Measurements from ENCODE around the gene NOL9. TPM values are rescaled to one million over a fixed set of nuclear protein-coding genes. Genes with fewer than 3 reads are reported as not detected.
A peak's percentile ranks its signal among the peaks of the same experiment; 100 is the strongest.

Gene NOL9
- total and polyA plus RNA-seq, 4 experiments from 2014 or later, result 12.7 to 60.9 (median 46.3) TPM

- Mint-ChIP-seq H3K27ac (peak overlapping the region in 1 of 7 donors; percentile 72), H3K36me3 (no peaks in the 10 kb centered on the region), H3K27me3 (peaks cover 0 to 5% of the 10 kb centered on the region in 2 donors), H3K9me3 (no peaks in the 10 kb centered on the region), H3K4me1 (no peaks in the 10 kb centered on the region), H3K4me3 (no peak overlapping the region)
- CTCF ChIA-PET (ENCODE audit: partially characterized antibody), result no interaction called here
- Histone ChIP-seq H3K4me3 (ENCODE audit: low read length in 2 of 2) (no peak overlapping the region), H3K4me1 (ENCODE audit: insufficient read depth, low read length) (no peaks in the 10 kb centered on the region), H3K9me3 (ENCODE audit: control insufficient read depth in 1 of 2, low read length in 2 of 2) (no peaks in the 10 kb centered on the region), H3K36me3 (ENCODE audit: insufficient read depth, low read length) (no peaks in the 10 kb centered on the region), H3K27ac (ENCODE audit: low read depth, low read length) (no peak overlapping the region), H3K27me3 (ENCODE audit: insufficient read depth, low read length) (no peaks in the 10 kb centered on the region)
- intact Hi-C loops (cut with micrococcal nuclease), result no loop called here
- DNase-seq, result no peak
- POLR2A ChIA-PET (ENCODE audit: partially characterized antibody), result no interaction called here
These were observed 45.5 kb downstream of the NOL9 start for GRCh38 chr1:6508816-6509189.

- peaks cover 0 to 5% of the 10 kb centered on the region in 2 donors for H3K27me3 Mint-ChIP-seq
- H3K9me3 Mint-ChIP-seq, result no peaks in the 10 kb centered on the region
- ChIA-PET CTCF (ENCODE audit: partially characterized antibody) (no interaction called here), POLR2A (ENCODE audit: partially characterized antibody) (interaction anchor here (1.1 kb wide), 1 partner anchor 17 kb away, joined by 4 read pairs; the partner anchor contains the start of gene PLEKHG5)
- Histone ChIP-seq H3K27ac (ENCODE audit: low read depth, low read length) (no peak overlapping the region), H3K4me1 (ENCODE audit: insufficient read depth, low read length) (no peaks in the 10 kb centered on the region), H3K9me3 (ENCODE audit: control insufficient read depth in 1 of 2, low read length in 2 of 2) (no peaks in the 10 kb centered on the region), H3K27me3 (ENCODE audit: insufficient read depth, low read length) (no peaks in the 10 kb centered on the region), H3K4me3 (ENCODE audit: low read length in 2 of 2) (no peak overlapping the region), H3K36me3 (ENCODE audit: insufficient read depth, low read length) (no peaks in the 10 kb centered on the region)
- no peak overlapping the region for H3K4me3 Mint-ChIP-seq
- no peak for DNase-seq
- H3K4me1 Mint-ChIP-seq, result no peaks in the 10 kb centered on the region
- peak overlapping the region in 1 of 7 donors; percentile 72 for H3K27ac Mint-ChIP-seq
- intact Hi-C loops (cut with micrococcal nuclease), result no loop called here
- H3K36me3 Mint-ChIP-seq, result no peaks in the 10 kb centered on the region
These were observed 46.0 kb downstream of the NOL9 start for GRCh38 chr1:6508154-6508815.

- Histone ChIP-seq H3K9me3 (ENCODE audit: control insufficient read depth in 1 of 2, low read length in 2 of 2) (no peaks in the 10 kb centered on the region), H3K4me3 (ENCODE audit: low read length in 2 of 2) (no peak overlapping the region), H3K27ac (ENCODE audit: low read depth, low read length) (no peak overlapping the region), H3K4me1 (ENCODE audit: insufficient read depth, low read length) (no peaks in the 10 kb centered on the region), H3K27me3 (ENCODE audit: insufficient read depth, low read length) (no peaks in the 10 kb centered on the region), H3K36me3 (ENCODE audit: insufficient read depth, low read length) (no peaks in the 10 kb centered on the region)
- H3K4me1 Mint-ChIP-seq, result no peaks in the 10 kb centered on the region
- H3K36me3 Mint-ChIP-seq, result no peaks in the 10 kb centered on the region
- intact Hi-C loops (cut with micrococcal nuclease), result no loop called here
- ChIA-PET CTCF (ENCODE audit: partially characterized antibody) (interaction anchor here (1.3 kb wide), 1 partner anchor 17 kb away, joined by 3 read pairs; no protein-coding TSS in a partner anchor), POLR2A (ENCODE audit: partially characterized antibody) (interaction anchor here (1.1 kb wide), 1 partner anchor 16 kb away, joined by 4 read pairs; the partner anchor contains the start of gene PLEKHG5)
- no peaks in the 10 kb centered on the region for H3K9me3 Mint-ChIP-seq
- no peak for DNase-seq
- H3K27ac Mint-ChIP-seq, result no peak overlapping the region
- H3K27me3 Mint-ChIP-seq, result peaks cover 0 to 5% of the 10 kb centered on the region in 2 donors
- H3K4me3 Mint-ChIP-seq, result no peak overlapping the region
These were observed 46.8 kb downstream of the NOL9 start for GRCh38 chr1:6507461-6507911.

GRCh38 chr1:6507037-6507428 is 47.3 kb downstream of the NOL9 start:
- no peak overlapping the region for H3K27ac ChIP-seq (ENCODE audit: low read depth, low read length)
- H3K27ac Mint-ChIP-seq, result no peak overlapping the region
- H3K4me1 Mint-ChIP-seq, result no peaks in the 10 kb centered on the region
- no peaks in the 10 kb centered on the region for H3K36me3 ChIP-seq (ENCODE audit: insufficient read depth, low read length)
- intact Hi-C loops (cut with micrococcal nuclease), result no loop called here
- H3K4me3 Mint-ChIP-seq, result no peak overlapping the region
- no peaks in the 10 kb centered on the region for H3K36me3 Mint-ChIP-seq
- ChIA-PET CTCF (ENCODE audit: partially characterized antibody) (interaction anchor here (1.3 kb wide), 1 partner anchor 17 kb away, joined by 3 read pairs; no protein-coding TSS in a partner anchor), POLR2A (ENCODE audit: partially characterized antibody) (interaction anchor here (1.1 kb wide), 1 partner anchor 16 kb away, joined by 4 read pairs; the partner anchor contains the start of gene PLEKHG5)
- no peaks in the 10 kb centered on the region for H3K4me1 ChIP-seq (ENCODE audit: insufficient read depth, low read length)
- no peak overlapping the region for H3K4me3 ChIP-seq (ENCODE audit: low read length in 2 of 2)
- H3K9me3 ChIP-seq (ENCODE audit: control insufficient read depth in 1 of 2, low read length in 2 of 2), result no peaks in the 10 kb centered on the region
- no peak for DNase-seq
- H3K9me3 Mint-ChIP-seq, result no peaks in the 10 kb centered on the region
- H3K27me3 Mint-ChIP-seq, result peaks cover 0 to 5% of the 10 kb centered on the region in 2 donors
- no peaks in the 10 kb centered on the region for H3K27me3 ChIP-seq (ENCODE audit: insufficient read depth, low read length)

DNA sequence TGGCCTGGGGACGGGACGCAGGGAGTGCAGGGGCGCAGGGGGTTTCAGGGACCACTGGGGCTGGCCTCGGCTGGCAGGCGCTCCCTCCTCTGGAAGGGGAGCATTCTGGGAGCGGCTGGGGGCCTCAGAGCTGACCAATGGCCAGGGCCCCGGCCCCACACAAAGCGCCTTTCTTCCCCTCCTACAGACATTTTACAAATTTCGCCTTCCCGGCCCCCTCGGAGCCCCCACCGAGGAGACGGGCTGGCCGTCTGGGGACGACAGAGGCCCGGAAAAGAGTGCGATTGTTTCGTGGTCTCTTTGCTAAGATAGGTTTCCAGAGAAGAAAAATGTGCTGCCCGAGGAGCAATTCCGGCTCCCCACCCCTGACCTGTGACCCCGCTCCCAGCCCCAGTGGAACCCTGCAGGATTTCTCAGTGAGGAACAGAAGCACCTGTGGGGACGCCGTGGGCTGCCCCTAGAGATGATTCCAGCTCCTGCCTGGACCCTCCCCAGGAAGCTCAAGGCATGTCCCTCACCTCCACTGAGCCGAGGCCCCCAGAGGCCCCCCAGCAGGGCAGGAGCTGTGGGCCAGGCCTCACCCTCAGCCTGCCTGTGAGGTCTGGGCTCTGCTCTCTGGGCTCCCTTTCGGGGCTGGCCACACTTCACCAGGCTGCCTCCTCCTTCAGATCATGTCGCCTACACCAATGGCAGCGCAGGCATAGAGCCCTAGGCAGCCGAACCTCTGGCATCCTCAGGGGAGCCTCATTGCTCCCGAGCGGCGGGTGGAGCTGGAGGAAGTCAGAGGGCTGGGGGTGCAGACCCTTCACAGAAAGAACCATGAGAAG is 47.9 kb downstream of the NOL9 start:
- Mint-ChIP-seq H3K9me3 (no peaks in the 10 kb centered on the region), H3K4me1 (no peaks in the 10 kb centered on the region), H3K4me3 (no peak overlapping the region), H3K36me3 (no peaks in the 10 kb centered on the region), H3K27me3 (peaks cover 0 to 5% of the 10 kb centered on the region in 2 donors), H3K27ac (no peak overlapping the region)
- Histone ChIP-seq H3K4me1 (ENCODE audit: insufficient read depth, low read length) (no peaks in the 10 kb centered on the region), H3K4me3 (ENCODE audit: low read length in 2 of 2) (no peak overlapping the region), H3K27ac (ENCODE audit: low read depth, low read length) (no peak overlapping the region), H3K9me3 (ENCODE audit: control insufficient read depth in 1 of 2, low read length in 2 of 2) (no peaks in the 10 kb centered on the region), H3K27me3 (ENCODE audit: insufficient read depth, low read length) (no peaks in the 10 kb centered on the region), H3K36me3 (ENCODE audit: insufficient read depth, low read length) (no peaks in the 10 kb centered on the region)
- ChIA-PET CTCF (ENCODE audit: partially characterized antibody) (interaction anchor here (1.3 kb wide), 1 partner anchor 16 kb away, joined by 3 read pairs; no protein-coding TSS in a partner anchor), POLR2A (ENCODE audit: partially characterized antibody) (no interaction called here)
- intact Hi-C loops (cut with micrococcal nuclease), result no loop called here
- no peak for DNase-seq

DNA sequence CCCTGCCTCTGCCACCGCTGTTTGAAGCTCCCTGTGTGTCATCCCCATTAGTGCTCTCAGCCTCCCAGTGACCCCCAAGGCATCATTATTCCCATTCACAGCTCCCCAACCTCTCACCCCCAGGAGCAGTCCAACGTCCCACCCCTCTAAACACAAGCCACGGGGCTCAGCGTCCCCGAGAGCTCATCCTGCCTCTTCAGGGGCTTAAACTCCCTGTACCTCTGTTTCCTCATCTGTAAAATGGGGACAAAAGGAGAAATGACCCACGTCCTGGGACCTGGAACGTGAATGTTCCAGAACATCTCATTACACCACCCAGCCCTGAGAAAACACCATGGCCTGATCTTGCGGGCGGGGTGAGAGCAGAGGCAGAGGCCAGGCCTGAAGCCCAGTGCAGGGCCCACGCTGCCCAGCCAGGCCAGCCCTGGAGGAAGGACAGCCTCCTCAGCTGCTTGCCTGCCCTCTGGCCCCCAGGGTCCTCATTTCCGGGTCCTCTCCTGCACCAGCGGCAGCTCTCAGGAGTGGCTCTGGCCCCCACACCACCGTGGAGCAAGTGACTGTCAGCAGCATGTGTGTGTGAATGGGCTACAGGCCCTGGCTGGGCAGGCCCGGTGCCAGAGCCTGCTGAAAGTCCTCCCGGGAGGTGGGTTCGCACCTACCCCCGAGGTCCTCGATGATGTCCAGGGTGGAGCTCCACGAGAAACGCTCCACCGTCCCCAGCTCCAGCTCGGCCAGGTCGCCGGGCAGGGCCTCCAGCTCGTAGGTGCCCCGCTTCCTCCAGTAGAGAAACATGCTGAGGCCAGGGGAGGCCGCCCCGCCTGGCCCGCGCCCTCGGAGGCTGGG is 48.7 kb downstream of the NOL9 start:
- Histone ChIP-seq H3K27me3 (ENCODE audit: insufficient read depth, low read length) (no peaks in the 10 kb centered on the region), H3K4me1 (ENCODE audit: insufficient read depth, low read length) (no peaks in the 10 kb centered on the region), H3K4me3 (ENCODE audit: low read length in 2 of 2) (no peak overlapping the region), H3K27ac (ENCODE audit: low read depth, low read length) (no peak overlapping the region), H3K36me3 (ENCODE audit: insufficient read depth, low read length) (no peaks in the 10 kb centered on the region), H3K9me3 (ENCODE audit: control insufficient read depth in 1 of 2, low read length in 2 of 2) (no peaks in the 10 kb centered on the region)
- CTCF ChIA-PET (ENCODE audit: partially characterized antibody), result no interaction called here
- H3K27me3 Mint-ChIP-seq, result peaks cover 0 to 5% of the 10 kb centered on the region in 2 donors
- H3K4me1 Mint-ChIP-seq, result peaks cover 0 to 1% (median 0%) of the 10 kb centered on the region in 4 donors
- intact Hi-C loops (cut with micrococcal nuclease), result no loop called here
- no peak for DNase-seq
- no peaks in the 10 kb centered on the region for H3K36me3 Mint-ChIP-seq
- POLR2A ChIA-PET (ENCODE audit: partially characterized antibody), result no interaction called here
- H3K27ac Mint-ChIP-seq, result no peak overlapping the region
- no peak overlapping the region for H3K4me3 Mint-ChIP-seq
- H3K9me3 Mint-ChIP-seq, result no peaks in the 10 kb centered on the region

Data from CD4-positive, alpha-beta memory T cell (primary cell).